DMS79 treated with DMSO at 0.1 percent for 48 hours (cell line): Measurements from ENCODE around the gene CERK.
"Not testable (repeated sequence)": the region's sequence is repeated elsewhere in the genome, so short reads cannot be mapped to it uniquely, and the experiment has no call there.

ENCODE experiments used
- DNase-seq: peaks from one replicate; lab custom pipeline; 2025; lab: John Stamatoyannopoulos, UW

Gene CERK

DNA sequence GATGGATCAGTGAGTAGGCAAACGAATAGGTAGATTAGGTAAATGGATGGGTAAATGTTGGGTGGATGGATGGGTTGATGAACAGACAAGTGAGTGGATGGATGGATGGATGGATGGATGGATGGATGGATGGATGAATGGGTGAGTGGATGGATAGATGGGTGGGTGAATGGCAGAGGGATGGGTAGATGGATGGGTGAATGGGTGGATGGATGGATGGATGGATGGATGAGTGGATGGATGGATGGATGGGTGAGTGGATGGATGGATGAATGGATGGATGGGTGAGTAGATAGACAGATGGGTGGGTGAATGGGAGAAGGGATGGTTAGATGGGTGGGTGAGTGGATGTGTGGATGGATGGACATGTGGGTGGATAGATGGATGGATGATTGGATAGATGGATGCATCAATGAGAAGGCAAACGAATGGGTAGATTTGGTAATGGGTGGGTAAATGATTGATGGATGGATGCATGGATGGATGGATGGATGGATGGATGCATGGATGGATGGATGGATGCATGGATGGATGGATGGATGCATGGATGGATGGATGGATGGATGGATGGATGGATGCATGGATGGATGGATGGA lies 89.7 kb downstream of the CERK start:
- not testable (repeated sequence) for DNase-seq

DNA sequence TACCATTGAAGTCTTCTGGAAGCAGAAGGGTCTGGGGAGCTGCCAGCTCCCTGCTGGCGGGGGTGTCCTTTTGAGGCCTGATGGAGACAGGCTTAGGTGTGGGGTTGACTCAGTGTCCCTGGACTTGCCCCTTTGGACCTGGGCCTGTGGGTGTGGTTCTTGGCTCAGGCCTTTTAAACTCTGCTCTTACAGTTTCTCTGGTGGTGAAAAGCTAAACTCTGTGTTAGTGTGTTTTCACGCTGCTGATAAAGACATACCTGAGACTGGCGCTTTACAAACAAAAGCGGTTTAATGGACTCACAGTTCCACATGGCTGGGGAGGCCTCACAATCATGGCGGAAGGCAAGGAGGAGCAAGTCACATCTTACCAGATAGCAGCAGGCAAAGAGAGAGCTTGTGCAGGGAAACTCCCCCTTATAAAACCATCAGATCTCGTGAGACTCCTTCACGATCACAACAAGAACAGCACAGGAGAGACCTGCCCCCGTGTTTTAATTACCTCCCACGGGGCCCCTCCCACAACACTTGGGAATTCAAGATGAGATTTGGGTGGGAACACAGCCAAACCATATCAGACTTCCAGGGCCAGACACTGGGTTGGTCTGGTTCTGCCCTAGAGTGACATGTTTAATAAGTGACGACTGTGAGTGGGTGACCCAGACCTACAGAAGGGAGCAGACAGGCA lies 91.4 kb downstream of the CERK start:
- DNase-seq, result no peak

DNA sequence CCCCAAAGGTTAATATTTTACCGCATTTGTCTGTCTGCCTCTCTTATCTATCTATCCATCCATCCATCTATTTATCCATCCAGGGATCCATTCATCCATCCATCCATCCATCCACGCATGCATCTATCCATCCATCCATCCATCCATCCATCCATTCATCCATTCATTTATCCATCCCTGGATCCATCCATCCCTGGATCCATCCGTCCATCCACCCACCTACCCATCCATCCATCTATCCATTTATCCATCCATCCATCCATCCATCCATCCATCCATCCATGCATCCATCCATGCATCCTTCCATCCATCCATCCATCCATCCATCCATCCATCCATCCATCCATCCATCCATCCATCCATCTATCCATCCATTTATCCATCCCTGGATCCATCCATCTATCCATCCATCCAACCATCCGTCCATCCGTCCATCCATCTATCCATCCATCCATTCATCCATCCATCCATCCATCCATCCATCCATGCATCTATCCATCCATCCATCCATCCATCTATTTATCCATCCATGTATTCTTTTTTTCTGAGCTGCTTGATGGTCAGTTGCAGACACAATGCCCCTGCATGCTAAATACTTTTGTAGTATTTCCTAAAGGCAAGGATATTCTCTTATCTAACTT lies 95.1 kb downstream of the CERK start:
- not testable (repeated sequence) for DNase-seq

DNA sequence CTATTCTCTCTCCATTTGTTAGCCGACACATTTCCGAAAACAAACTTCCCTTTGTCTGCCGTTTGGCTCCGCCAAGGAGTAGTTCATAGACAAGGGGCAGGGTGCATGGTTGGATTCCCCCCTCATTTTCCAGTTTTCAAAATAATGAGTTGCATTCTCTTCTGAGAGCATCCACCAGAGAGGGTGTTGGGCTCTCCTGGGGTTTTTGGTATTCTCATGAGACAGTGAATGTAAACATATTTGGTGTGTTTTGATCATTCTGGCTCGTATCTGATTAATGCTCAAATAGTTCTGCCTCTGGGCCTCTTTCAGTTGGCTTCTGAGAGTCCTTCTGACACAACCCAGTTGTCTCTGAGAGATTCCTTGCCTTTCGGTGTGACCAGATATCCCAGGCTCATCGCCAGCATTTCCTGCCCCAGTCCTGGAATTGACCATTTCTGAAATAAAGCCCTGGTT lies 96.2 kb downstream of the CERK start:
- no peak for DNase-seq

DNA sequence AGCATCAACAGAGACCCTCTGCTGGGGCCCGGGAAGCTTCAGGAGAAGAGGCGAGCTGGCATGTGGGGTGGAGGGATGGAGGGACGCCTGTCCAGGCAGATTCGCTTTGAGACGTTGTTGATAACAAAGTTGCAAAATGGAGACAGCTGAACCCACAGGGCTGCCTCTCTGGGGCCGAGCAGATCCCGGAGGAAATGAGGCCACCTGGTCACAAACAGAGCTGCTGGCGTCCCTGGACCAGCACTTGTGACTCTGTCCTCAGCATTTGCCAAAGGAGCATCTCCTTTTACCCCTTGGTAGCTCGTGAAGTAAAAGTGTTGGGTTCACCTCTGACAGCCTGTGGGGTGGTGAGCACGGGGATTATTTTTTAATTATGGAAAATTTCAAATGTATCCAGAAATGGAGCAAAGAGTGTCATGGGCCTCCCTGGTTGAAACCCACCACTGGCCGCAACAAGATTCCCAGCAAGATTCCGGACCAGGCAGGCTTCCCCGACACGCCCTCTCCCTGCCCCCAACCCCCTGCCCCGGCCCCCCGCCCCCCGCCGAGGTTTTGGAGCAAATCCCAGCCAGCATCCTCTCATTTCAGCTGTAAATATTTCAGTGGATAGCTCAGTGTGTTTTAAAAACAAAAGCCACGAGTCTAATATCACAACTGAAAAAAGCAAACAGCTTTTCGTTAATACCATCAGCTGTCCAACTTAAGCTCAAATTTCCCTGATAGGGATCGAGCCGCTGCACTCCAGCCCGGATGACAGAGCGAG lies 97.6 kb downstream of the CERK start:
- no peak for DNase-seq

DNA sequence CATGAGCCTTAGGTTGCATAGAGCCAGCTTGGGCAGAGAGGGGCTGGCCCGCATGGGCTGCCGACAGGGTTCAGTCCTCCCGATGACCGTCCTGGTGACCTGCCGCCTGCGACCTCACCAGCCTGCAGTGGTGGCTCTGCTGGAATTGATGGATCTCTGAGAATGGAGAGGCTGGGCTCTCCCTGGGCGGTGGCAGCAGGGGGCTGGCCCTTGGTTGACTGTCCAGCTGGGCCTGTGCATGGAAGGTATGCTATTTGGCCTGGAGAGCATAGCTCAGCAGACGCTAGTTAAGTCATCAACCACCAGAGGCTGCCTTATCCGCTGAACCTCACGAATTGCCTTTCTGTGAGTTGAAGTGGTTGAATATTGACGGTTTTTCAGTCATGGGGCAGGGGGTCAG lies 98.2 kb downstream of the CERK start:
- no peak for DNase-seq

DNA sequence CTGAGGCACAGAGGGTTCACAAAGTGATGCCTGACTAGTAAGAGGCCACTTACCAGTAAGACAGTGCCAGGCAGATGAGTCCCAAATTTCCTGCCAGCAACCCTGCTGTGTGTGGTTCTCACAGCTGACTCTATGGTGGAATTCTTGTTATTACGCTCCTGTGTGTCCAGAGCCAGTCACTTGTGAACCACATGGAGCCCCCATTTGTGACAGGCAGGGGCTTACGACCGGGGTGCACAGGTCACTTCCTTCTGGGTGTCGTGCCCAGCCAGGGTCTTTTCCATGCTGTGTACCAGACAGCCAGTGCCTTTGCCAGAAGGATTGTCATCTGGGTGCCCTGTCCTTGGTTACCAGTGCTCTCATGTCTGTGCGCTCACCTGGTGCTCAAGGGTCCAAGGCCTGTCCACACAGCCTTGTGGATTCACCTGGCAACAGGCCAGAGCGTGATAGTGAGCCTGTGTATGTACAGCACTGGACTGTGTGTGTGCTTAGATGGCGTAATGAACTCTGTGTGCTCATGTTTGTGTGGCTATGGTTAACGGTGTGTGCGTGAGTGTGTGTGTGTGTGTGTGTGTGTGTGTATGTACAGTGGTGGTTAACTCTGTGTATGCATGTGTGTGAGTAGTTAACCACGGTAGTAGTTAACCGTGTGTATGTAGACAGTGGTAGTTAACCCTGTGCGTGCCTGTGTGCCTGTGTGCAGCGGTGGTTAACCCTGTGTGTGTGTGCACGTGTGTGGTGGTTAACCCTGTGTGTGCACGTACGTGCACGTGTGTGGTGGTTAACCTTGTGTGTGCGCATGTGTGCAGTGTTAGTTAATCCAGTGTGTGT lies 99.2 kb downstream of the CERK start:
- peak; percentile 24 for DNase-seq

DNA sequence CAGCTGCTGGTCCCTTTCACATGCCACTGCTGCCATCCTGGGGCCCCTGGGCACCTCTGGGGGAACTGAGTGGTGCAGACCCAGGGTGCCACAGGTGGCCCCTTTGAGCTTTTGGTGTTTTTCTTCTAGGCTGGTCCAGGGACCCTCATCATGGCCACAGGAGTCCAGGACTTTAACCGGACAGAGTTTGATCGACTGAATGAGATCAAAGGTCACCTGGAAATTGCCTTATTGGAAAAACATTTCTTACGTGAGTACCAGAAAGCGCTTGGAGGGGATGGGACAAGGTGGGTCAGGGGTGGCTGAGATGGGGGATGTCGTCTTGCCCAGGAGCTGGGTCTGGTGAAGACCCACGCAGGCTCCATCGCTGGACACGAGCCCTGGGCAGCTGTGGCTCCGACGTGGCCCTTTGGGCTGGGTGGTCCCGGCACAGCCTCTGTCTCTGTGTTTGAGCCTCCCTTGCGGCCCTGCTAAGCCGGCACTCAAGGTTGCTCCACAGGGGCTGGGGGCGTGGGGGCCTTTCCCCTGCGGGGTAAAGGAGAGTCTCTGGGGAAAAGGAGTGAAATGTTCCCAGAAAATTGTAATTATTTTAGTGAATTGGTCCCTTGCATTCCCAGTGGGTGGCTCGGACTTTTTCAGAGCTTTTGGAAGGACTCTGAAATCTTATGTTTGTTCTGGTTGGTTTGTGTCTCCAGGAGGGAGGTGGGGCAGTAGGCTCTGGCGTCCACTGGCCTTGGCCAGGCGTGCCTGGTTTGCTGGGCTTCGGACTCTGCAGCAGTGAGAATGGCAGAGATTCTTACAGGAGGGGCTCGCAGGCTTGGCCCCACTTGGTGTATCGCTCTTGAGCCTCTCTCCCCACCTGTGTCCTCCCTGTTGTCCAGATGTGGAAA lies 100.1 kb downstream of the CERK start:
- DNase-seq, result no peak

DNA sequence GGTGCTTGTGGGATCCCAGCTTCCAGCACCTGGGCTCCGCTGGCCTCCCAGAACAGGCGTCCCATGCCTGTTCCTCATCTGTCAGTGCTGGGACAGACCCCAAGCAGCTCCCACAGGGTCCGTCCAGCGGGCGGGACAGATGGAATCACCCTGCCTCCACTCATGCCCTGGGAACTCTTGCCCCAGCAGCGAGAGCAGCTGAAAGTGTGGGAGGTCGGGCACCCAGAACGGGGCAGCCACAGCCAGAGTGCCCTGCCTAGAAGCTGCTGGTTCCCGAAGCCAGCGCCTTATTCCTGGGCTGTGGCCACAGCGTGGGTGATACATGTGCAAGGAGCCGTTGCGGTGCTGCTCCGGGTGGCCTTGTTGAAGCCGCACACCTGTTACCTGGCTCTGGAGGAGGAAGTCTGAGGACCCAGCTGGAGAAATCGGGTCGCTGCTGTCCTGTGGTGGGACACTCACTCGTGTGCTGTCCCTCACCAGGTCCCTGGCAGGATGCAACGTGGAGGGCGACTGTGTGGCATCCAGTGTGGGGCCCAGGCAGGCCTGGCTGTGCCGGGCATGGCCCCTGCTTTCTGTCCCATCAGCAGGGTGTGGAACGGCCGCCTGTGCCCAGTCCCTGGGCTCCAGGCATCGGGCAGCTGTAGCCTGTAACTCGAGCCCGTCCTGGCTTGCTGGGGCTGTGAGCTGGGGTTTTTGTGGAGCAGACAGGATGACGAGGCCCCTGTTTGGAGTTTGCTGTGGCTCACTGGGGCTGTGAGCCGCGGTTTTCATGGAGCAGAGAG lies 101.6 kb downstream of the CERK start:
- DNase-seq, result no peak

DNA sequence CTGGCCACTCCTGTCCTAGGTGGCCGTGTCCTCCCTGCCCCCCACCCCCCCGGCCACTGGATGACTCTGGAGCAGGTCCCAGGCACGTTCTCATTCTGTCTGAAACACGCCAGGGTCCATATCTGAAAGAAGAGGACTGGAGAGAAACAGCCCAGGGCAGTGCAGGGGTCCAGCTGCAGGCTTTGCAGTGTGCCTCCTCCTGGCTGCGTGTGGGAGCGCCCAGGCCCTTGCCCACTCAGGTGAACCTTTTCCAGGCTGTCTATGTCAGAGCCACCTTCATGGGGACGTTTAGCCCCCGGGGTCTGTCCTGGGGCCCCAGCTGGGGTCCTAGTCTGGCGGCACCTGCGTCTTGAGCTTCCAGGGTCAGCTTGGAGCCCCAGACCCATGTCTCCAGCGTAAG lies 102.3 kb downstream of the CERK start:
- no peak for DNase-seq

DNA sequence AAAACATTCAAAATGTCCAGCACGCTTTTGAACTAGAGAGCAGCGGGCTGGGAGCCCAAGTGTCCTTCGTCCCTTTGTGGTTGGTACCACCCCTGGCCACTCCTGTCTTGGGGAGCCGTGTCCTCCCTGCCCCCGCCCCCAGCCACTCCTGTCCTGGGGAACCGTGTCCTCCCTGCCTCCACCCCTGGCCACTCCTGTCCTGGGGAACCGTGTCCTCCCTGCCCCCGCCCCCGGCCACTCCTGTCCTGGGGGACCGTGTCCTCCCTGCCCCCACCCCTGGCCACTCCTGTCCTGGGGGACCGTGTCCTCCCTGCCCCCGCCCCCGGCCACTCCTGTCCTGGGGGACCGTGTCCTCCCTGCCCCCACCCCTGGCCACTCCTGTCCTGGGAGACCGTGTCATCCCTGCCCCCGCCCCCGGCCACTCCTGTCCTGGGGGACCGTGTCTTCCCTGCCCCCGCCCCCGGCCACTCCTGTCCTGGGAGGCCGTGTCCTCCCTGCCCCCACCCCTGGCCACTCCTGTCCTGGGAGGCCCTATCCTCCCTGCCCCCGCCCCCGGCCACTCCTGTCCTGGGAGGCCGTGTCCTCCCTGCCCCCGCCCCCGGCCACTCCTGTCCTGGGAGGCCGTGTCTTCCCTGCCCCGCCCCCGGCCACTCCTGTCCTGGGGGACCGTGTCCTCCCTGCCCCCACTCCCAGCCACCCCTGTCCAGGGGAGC lies 102.9 kb downstream of the CERK start:
- DNase-seq, result not testable (repeated sequence)
